ENCODE measurements around the gene INPP5A.

GRCh38 chr10:132656283-132657126, 118.9 kb downstream of the INPP5A start:
- TF ChIP-seq POLR2A (IDR thresholded peaks at IDR 0.05) (no peak), CTCF (IDR thresholded peaks at IDR 0.05) (no peak), POLR2AphosphoS5 (IDR thresholded peaks at IDR 0.05) (no peak), EP300 (IDR thresholded peaks at IDR 0.05) (no peak)

All from upper lobe of left lung (tissue), 4 donors.